ENCODE results near the gene NEK1.
A peak's percentile ranks its signal among the peaks of the same experiment; 100 is the strongest.

NEK1 gene

DNA sequence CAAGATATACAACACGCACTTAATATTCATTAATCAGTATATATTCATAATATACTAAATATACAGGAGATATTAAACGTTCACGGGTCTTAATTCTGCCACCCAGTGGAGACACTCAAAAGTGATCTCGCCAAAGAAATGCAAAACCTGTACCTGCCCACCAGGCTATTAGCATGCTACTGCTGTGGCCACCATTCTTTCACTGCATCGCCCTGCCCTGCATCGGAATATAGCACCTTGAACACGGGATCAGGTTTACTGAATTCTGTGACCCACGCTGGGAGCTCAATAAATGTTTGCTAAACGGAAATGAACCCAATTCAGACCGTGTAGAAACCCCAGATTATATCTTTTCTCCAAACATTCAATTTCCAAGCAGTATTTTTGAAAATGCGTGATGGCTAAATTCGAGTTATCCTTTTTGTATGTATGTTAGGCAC lies 7.2 kb upstream of the NEK1 start:
- Histone ChIP-seq H2AFZ (ENCODE audit: low read length) (peak overlapping the region; percentile 76), H3K27ac (ENCODE audit: low read length) (peak overlapping the region; percentile 95), H4K20me1 (ENCODE audit: insufficient read depth, low read length) (no peaks in the 10 kb centered on the region), H3K4me1 (ENCODE audit: low read length) (peaks cover 15% of the 10 kb centered on the region), H3K27me3 (replicated peaks; ENCODE audit: insufficient read depth, low read length) (no peaks in the 10 kb centered on the region), H3K79me2 (ENCODE audit: low read length) (peaks cover 41% of the 10 kb centered on the region), H3K4me2 (ENCODE audit: low read depth, low read length) (peak overlapping the region; percentile 95), H3F3A (ENCODE audit: insufficient read depth, low read length) (peaks cover 6% of the 10 kb centered on the region), H3K9me3 (replicated peaks; ENCODE audit: insufficient read depth, low read length) (no peaks in the 10 kb centered on the region), H3K9me2 (replicated peaks; ENCODE audit: insufficient read depth, low read length) (no peaks in the 10 kb centered on the region), H3K4me3 (ENCODE audit: low read length) (peak overlapping the region; percentile 98), H3K9ac (ENCODE audit: low read length) (peak overlapping the region; percentile 92), H3K36me3 (replicated peaks; ENCODE audit: insufficient read depth, low read length) (no peaks in the 10 kb centered on the region)
- DNase-seq: peak; percentile 85
- TF ChIP-seq CTCF (IDR thresholded peaks at IDR 0.05; ENCODE audit: low read length) (peak; percentile 46), EZH2 (optimal IDR thresholded peaks at IDR 0.05; ENCODE audit: low read depth, low read length) (no peak), EZH2phosphoT487 (IDR thresholded peaks at IDR 0.05; ENCODE audit: low read length) (no peak)

DNA sequence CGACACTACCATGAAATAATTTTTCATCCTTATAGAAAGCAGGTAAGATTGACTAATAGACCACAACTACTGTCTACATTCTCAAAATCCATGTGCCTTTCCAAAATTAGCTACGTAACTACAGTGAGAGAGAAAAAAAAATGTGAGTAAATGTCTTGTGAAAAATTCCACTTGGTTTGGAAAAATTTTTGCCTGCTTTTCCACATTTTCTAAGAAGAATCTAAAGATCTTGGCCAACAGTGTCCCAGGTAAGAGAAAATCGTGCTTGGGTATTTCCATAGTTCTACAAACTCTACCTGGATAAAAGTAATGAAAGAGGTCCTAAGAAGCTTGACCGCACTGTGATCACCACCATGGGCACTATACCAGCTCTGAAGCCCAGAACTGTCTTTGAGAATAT lies 6.6 kb upstream of the NEK1 start:
- DNase-seq: no peak
- H3K9ac ChIP-seq (ENCODE audit: low read length): peak overlapping the region; percentile 26; the same call in 1 of the 2 replicates
- H3F3A ChIP-seq (ENCODE audit: insufficient read depth, low read length): peaks cover 6% of the 10 kb centered on the region
- no peak for TF ChIP-seq CTCF (IDR thresholded peaks at IDR 0.05; ENCODE audit: low read length)
- TF ChIP-seq EZH2phosphoT487 (IDR thresholded peaks at IDR 0.05; ENCODE audit: low read length): no peak
- TF ChIP-seq EZH2 (optimal IDR thresholded peaks at IDR 0.05; ENCODE audit: low read depth, low read length): no peak
- peaks cover 36% of the 10 kb centered on the region for H3K79me2 ChIP-seq (ENCODE audit: low read length)
- H3K4me2 ChIP-seq (ENCODE audit: low read depth, low read length): peak overlapping the region; percentile 95
- H3K4me3 ChIP-seq (ENCODE audit: low read length): peak overlapping the region; percentile 98
- H3K9me3 ChIP-seq (replicated peaks; ENCODE audit: insufficient read depth, low read length): no peaks in the 10 kb centered on the region
- H3K27me3 ChIP-seq (replicated peaks; ENCODE audit: insufficient read depth, low read length): no peaks in the 10 kb centered on the region
- no peaks in the 10 kb centered on the region for H3K36me3 ChIP-seq (replicated peaks; ENCODE audit: insufficient read depth, low read length)
- H3K27ac ChIP-seq (ENCODE audit: low read length): peak overlapping the region; percentile 95; the same call in 1 of the 2 replicates
- H3K9me2 ChIP-seq (replicated peaks; ENCODE audit: insufficient read depth, low read length): no peaks in the 10 kb centered on the region
- H2AFZ ChIP-seq (ENCODE audit: low read length): peak overlapping the region; percentile 76
- peaks cover 15% of the 10 kb centered on the region for H3K4me1 ChIP-seq (ENCODE audit: low read length)
- H4K20me1 ChIP-seq (ENCODE audit: insufficient read depth, low read length): no peaks in the 10 kb centered on the region

DNA sequence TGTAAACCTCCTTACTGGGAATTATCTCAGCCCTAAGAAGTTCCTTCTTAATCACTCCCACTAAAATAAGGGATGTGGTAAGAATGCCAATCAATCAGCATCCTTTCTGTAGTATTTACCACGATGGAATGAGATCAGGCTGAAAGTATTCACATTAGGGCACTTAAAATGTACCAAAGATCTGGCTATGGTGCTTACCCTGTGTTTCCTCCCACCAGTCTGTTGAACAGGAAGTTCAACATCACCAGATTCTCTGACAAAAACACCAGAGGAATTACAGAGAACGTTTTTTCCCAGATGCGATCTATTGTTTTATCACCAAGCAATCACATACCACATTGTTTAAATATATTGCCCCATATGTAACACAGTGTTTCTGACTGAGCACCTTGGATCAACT lies 5.9 kb upstream of the NEK1 start:
- no peak for DNase-seq
- H3K9me3 ChIP-seq (replicated peaks; ENCODE audit: insufficient read depth, low read length): no peaks in the 10 kb centered on the region
- no peaks in the 10 kb centered on the region for H3K9me2 ChIP-seq (replicated peaks; ENCODE audit: insufficient read depth, low read length)
- H3K27me3 ChIP-seq (replicated peaks; ENCODE audit: insufficient read depth, low read length): no peaks in the 10 kb centered on the region
- no peaks in the 10 kb centered on the region for H3K36me3 ChIP-seq (replicated peaks; ENCODE audit: insufficient read depth, low read length)
- TF ChIP-seq EZH2 (optimal IDR thresholded peaks at IDR 0.05; ENCODE audit: low read depth, low read length) (no peak), CTCF (IDR thresholded peaks at IDR 0.05; ENCODE audit: low read length) (no peak), EZH2phosphoT487 (IDR thresholded peaks at IDR 0.05; ENCODE audit: low read length) (no peak)
- no peak overlapping the region for H2AFZ ChIP-seq (ENCODE audit: low read length)
- H3K79me2 ChIP-seq (ENCODE audit: low read length): peaks cover 29% of the 10 kb centered on the region
- peaks cover 17% of the 10 kb centered on the region for H3K4me1 ChIP-seq (ENCODE audit: low read length)
- H3K4me2 ChIP-seq (ENCODE audit: low read depth, low read length): no peak overlapping the region
- H3F3A ChIP-seq (ENCODE audit: insufficient read depth, low read length): peaks cover 11% of the 10 kb centered on the region
- H4K20me1 ChIP-seq (ENCODE audit: insufficient read depth, low read length): no peaks in the 10 kb centered on the region
- no peak overlapping the region for H3K9ac ChIP-seq (ENCODE audit: low read length)
- H3K4me3 ChIP-seq (ENCODE audit: low read length): no peak overlapping the region
- H3K27ac ChIP-seq (ENCODE audit: low read length): no peak overlapping the region

Data from MM.1S (cell line).